ENCODE results near the gene OR5A2.
"Not testable (repeated sequence)": the region's sequence is repeated elsewhere in the genome, so short reads cannot be mapped to it uniquely, and the experiment has no call there.

Gene OR5A2, protein sequence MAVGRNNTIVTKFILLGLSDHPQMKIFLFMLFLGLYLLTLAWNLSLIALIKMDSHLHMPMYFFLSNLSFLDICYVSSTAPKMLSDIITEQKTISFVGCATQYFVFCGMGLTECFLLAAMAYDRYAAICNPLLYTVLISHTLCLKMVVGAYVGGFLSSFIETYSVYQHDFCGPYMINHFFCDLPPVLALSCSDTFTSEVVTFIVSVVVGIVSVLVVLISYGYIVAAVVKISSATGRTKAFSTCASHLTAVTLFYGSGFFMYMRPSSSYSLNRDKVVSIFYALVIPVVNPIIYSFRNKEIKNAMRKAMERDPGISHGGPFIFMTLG

DNA sequence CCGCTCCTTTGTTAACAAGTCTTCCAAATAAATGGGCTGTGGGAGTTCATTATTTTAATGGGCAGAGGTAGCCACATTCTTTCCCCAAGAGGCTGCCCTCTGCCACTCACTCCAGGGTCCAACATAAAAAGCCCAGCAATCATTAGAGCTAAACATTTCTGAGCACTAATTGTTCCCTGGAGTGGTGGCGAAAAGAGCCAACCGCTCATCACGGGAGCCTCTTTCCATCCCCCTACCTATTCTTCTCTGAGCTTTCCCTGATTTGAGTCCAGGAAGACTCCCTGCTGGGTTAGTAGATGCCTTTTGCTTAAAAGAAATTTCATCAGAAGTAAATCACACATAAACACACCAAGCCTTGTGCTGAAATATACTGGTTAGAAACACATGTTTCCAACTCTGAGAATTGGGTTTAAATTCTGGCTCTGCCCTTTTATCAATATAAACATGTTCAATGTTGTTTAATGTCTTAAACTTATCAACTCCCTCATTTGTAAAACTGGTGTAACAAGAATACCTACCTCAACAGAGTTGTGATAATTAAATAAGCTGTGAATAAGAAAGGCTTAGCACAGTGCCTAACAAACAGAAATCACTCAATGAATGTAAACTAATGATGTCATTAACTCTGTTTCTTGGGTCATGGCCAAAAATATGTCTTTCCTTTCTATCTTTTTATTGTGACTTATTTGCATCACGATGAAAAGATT is at the start of gene OR5A2:
OR5A2 (minus strand) TSS at position 53 of the 707 bp plus-strand sequence. CDS start 3,460 bp downstream, outside the sequence.
- DNase-seq: no peak

DNA sequence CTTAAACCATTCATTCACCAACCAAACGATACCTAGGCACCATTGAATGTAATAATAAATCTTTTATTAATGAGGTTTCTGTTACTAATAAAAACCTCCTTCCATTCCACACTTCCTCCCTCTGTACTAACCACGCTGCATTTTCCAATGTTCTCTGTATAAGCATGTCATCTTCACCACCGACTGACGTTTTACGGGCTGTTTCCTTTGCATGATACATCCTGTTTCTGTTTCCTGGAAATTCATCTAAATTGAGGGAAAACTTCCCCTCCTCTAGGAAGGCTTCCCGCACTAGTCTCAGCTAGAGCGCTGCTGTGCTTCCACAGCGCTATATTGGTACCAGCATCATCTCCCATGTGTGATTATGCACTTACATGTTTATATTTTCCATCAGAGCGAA is 49.0 kb upstream of the OR5A2 start:
- DNase-seq: no peak

DNA sequence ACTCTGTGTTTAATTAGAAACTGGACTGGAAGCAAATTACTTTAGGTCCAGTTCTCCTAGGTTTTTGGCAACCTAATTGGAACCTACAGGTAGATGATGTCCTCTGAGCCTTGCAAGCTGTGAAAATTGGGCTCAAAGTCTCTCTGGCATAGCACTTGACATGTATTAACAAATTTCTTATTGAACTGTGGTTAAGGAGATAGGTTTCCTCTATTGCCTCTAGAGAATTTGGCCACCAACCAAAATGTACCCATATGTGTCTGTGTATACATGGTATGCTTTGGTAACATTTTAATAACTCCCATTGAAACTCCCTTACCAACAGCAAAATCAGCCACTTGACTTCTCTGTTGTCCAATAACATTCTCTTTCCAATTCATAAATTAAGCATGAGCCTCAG is 46.8 kb upstream of the OR5A2 start, which contains the start of gene OR4D10:
OR4D10 (plus strand) TSS at position 301 of the 400 bp plus-strand sequence. CDS start 4,115 bp downstream, outside the sequence.
- DNase-seq: no peak

DNA sequence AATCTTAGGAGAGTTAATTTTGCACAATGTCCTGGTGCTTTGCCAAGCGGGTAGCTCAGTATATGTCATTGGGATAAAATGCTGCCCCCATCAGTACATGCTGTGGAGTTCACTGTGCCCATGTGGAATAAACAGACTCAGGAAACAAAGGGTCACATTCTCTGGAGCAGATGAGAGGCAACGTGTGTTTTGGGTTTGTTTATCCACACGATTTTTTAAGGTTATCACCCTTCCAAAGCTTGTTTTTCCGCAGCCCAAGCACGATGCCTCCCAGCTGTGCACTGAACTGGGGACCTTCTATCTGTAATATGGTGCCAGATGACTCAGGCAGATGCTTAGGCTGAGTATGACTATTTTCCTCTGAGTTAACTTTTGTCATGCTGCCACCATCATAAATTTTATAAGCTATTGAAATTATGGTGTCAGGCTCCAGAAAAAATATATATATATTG is 37.0 kb upstream of the OR5A2 start:
- DNase-seq: no peak

DNA sequence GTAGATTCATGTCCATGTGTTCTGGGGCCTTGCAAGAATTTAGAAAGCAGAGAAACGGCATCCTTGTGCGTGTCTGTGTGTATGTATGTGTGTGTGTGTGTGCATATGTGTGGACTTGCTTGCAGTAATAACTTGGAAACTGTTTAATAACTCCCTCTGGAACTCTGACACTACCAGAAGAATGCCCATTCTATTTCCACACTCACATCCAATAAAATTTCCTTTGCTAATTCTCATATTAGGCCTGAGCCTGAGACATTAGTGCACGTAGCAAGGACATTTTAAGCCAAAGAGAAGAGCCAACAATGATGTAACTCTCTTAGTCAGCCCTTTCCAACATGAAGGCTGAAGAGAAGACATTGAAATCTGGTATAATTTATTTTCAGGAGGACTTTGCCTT is 33.7 kb upstream of the OR5A2 start:
- no peak for DNase-seq

DNA sequence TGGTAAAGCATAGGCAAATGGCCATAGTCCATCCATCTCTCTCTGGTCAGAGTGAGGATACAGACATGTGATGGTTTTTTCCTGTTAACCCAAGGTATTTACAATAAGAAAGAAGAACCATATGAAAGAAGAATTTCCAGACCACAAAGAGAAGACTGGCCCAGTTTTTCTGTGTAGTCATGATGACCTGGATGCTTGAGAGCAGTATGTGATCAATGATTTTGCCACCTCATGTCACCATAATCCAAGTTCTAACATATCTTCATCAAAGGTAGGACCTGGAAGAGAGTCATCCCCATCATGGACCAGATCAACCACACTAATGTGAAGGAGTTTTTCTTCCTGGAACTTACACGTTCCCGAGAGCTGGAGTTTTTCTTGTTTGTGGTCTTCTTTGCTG is 30.4 kb upstream of the OR5A2 start, which contains the start of gene OR4D6:
OR4D6 (plus strand) TSS at position 301 of the 400 bp plus-strand sequence; CDS start at position 301, 0 bp downstream.
- DNase-seq: no peak

DNA sequence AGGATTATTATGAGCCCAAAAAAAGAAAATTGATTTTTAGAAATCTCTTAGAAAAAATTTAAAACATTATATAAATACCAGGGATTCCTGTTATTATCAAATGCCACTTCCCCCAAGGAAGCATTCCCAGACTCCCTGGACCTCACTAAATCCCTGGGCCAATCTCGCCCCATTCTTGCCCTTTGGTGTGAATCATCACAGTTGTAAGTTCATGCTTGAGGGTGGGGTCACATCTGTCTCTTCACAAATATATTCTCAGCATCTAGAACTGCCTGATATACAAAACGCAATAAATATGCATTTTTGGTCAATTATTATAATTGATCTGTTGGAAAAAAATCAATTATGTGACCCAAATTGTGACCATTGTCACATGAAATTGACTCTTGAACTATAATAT is 22.3 kb upstream of the OR5A2 start:
- no peak for DNase-seq

DNA sequence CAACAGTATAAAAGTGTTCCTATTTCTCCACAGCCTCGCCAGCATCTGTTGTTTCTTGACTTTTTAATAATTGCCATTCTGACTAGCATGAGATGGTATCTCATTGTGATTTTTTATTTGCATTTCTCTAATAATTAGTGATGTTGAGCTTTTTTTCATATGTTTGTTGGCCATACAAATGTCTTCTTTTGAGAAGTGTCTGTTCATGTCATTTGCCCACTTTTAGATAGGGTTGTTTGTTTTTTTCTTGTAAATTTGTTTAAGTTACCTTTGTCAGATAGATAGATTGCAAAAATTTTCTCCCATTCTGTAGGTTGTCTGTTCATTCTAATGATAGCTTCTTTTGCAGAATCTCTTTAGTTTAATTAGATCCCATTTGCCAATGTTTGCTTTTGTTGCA is 19.4 kb upstream of the OR5A2 start:
- DNase-seq: not testable (repeated sequence)

DNA sequence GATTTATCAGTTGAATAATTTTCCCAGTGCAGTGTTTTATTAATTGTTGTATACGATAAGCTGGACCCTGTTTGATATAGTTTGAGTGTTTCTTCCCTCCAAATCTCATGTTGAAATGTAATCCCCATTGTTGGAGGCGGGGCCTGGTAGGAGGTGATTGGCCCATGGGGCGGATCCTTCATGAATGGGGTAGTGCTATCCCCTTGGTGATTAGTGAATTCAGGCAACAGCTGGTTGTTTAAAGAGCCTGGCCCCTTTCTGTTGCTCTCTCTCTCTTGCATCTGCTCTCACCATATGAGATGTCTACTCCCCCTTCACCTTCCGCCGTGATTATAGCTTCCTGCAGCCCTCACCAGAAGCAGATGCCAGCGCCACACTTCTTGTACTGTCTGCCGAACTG is 11.6 kb upstream of the OR5A2 start:
- no peak for DNase-seq

DNA sequence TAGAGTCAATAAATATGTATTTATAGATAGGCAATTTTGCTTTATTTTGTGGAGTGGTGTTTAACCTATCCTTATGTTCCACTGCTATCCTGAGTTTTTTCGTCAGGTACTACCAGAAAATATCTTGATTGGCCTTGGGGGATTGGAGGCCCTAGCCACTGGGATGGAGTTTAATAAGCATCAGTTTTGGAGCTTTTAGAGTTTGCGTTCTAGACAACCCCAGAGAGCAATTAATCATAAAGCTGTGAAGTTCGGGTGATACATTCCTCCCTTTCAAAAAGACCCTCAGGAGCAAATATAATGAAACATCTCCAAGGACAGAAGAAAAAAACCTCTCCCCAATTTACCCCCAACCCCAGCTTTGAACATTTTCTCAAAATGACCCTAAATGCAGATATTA is 10.0 kb upstream of the OR5A2 start, which contains the start of gene OR5A1:
OR5A1 (plus strand) TSS at position 301 of the 400 bp plus-strand sequence. CDS start 6,700 bp downstream, outside the sequence.
- no peak for DNase-seq

DNA sequence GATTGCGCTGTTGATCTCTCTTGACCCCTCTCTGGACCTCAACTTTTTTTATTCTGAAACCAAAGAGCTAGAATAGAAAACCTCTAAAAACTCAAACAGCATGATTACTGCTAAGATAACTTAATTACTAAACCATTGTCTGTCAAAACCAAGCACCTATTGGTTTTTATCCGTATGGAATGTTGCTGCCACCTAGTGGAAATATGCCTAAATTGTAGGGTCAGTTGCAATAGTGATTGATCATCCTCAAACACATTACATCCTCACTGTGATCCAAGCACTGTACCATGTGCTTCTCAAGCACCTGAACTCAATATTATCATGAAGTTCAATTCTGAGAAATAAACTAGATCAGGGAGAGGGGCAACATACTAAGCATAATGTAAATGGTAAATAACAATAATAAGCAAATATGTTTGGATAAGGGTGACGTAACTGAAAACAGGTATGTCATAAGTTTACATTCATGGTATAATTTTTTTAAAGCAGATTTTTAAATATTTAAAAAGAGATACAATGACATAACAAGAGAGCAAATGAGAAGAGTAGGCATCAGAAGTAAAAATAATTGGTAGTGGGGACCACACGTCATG is 3.8 kb upstream of the OR5A2 start:
- no peak for DNase-seq

DNA sequence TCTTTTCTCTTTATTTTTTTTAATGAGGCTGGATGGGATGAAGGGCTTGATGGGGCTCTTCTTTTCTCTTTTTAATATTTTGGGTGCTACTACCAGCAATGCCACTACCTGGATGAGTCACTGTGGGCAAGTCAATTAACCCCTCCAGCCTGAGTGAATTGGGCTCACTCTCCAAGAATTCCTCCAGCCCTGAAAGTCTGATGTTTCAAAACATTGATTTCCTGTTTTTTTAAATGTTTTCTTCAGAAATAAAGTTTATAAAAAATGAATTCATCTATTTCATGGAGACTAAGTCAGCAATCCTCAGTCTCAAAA is 812 bp upstream of the OR5A2 start:
- DNase-seq: no peak

DNA sequence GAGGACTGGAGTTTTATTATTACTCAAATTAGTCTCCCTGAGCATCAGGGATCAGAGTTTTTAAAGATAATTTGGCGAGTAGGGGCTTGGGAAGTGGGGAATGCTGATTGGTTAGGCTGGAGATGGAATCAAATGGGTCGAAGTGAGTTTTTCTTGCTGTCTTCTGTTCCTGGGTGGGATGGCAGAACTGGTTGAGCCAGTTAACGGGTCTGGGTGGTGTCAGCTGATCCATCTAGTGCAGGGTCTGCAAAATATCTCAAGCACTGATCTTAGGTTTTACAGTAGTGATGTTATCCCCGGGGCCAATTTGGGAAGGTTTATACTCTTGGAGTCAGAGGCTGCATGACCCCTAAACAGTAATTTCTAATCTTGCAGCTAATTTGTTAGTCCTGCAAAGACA is 1.1 kb downstream of the OR5A2 start:
- no peak for DNase-seq

DNA sequence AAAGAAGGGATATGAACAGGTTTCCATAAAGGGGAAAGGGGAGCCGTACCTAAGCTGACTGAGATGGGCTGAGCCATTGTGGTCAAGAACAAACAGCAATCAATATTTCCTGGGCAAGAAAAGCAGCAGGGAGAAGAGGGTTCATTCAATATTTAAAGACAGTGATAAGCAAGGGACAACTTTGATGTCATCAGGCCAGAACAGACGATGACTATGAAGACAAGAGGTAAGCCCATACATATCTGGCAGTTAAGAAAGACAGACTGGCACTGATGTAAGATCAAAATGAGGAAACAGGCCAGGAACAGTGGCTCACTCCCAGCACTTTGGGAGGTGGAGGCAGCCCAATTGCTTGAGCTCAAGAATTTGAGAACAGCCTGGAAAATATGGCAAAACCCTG is 2.4 kb downstream of the OR5A2 start:
- DNase-seq: no peak

DNA sequence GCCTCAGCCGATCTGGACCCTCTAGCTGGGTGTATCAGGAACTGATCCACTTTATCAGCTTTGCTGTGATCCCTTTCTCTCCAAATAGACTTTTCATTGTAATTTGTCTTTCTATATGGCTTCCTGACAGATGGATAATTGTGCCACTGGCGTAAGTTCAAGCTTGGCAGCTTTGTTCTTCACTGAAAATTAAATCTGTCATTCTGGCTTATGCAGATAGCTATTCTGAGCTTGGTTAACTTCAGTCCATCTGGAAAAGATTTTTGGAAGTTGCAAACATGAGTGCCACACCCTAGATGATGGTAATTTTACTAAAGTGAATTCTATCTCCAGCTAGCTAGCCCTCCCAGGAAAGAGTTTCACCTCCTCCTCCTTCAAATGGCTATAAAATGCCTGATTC is 8.1 kb downstream of the OR5A2 start:
- DNase-seq: no peak

DNA sequence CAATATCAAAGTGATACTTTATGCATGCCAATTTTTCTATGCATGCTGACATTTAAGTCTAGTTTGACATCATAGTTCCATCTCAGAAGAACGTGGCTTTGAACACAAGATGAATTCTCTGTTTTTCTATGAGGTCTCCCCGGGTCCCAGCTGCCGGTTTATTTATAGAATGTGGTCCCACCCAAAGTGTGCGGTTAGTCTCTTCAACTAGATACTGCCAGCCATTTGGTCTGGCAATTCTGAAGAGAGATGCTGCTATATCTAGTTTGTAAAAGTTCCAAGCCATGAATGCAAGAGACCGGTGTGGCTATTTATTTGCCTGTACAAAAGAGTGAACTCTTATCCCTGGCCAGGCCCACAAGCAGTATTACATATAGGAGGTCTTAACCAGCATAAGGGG is 9.2 kb downstream of the OR5A2 start:
- no peak for DNase-seq

DNA sequence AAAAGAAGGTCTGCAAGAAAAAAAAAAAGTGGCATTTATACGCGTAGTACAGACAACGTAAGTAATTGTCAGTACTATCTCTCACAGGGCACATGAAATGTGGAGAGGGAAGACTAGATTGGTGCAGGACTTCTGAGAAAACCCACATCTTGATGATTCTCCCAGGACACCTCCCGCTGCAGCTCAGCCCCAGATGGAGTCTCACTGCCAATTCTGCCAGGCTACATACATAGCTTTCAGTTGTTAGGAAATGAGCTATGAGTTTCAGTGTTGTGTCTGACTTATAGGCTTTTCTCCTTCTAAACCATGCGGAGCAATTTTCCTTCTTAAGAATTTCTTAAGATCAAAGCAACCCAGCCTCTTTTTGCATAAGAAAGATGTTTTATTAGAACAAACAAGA is 9.6 kb downstream of the OR5A2 start:
- DNase-seq: no peak

DNA sequence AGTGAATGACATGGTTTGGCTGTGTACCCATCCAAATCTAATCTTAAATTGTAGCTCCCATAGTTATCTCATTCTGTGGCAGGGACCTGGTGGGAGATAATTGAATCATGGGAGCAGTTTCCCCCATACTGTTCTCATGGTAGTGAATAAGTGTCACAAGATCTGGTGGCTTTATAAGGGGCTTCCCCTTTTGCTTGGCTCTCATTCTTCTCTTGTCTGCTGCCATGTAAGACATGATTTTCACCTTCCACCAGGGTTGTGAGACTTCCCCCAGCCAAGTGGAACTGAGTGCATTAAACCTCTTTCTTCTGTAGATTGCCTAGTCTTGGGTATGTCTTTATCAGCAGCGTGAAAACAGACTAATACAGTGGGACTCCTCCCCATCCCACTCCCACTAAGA is 11.1 kb downstream of the OR5A2 start:
- DNase-seq: no peak

DNA sequence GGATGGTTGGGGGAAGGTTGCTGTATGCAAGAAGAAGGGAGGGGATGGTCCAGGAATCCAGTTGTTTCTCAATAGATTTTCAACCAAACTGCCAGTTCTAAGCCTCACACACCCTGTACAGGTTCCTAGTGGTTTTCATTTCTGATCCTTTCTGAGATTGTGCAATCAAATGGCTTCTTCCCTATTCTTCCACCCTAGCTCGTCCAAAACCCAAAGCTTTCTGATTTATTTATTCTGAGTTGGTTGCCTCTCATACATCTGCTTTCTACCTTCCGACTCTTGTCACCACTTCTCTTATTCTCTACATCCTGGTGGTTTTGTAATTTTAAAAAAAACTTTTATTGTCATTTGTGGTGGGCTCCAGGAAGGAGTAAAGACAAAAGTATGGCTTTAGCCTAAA is 12.6 kb downstream of the OR5A2 start:
- no peak for DNase-seq

DNA sequence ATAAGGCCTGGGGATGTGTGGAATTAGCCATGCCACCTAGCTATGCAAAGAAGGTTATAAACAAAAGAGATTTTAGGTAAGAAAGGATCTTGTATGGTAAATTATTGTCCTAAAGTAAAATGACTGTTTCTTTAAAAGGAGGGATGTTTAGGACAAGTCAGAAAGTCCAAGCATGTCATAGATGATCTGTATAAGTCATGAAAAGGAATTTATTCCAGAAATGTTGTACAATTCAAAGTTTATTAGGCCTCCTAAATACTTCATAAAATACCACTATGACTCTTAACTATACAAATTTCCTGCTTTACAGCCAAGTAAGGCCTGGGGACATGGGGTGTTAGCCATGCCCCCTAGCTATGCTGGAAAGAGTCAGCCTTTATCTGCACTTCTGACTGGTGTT is 22.7 kb downstream of the OR5A2 start:
- DNase-seq: no peak

DNA sequence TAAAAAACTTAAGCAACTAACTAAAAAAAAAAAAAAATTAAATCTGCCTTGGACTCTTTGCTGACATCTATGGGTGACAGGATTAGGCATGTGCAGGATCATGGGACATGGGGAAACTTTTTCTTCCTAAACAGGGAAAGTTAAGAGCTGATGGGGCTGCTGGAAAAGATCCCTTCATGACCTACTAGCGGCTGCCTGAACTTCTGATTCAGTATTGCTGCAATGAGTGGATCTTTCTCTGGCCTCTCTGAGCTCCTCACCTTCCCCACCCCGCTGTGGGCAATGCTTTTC is 25.0 kb downstream of the OR5A2 start:
- no peak for DNase-seq

DNA sequence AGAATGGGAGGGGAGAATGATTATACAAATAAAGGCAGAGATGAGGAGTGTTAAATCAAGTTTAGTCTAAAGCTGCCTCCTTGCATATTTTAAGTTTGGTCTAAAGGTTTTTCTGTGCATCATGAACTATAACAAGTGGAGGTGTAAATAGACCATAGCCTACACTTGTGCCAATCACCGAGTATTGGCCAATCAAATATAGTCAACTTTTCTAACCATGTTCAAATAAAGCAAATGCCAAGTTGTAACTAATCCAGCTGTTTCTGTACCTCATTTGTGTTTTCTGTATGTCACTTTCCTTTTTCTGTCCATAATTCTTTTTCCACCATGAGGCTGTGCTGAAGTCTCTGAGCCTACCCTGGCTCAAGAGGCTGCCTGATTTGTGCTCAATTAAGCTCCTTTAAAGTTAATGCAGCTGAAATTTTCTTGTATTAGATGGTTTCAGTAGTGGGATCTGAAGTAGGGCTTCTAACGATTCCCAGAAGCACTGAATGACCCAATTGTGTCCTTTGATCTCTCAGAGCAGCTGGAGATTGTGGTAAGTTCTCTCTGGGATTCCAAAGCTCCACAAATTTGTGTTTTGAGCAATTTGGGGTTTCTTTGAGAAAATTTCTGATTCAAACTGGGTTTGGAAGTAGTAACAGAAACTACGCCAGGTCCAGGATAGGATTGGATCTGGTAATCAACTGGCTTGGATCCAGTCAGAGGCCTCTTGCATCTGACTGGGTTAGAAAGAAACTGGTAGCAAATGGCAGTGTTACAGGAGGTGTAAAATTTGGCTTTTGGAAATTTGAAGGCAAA is 25.6 kb downstream of the OR5A2 start:
- DNase-seq: no peak

DNA sequence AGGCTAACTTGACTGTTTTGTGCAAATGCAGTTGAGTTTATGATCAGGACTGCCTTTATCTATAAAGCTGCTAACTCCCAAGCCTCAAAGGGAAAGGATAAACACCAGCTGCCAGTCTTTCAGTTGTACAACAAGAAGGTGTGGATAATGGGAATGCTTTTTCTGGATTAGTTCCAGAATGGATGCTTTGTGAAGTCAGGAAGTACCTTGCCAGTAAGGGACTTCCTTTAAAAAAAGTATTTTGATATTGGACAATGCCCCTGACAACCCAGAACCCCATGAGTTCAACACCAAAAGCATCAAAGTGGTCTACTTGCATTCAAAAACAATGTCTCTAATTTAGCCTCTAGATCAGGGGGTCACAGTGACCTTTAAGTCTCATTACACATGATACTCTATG is 32.0 kb downstream of the OR5A2 start:
- no peak for DNase-seq

Measured in amniotic stem cell (primary cell).